Parathyroid adenoma (tissue), 2 donors: Measurements from ENCODE around the gene FASTK.

Source experiments
- H2AFZ ChIP-seq: fragments of 300-600 bp; sonication (generic); one replicate; pipeline ENCODE4 v1.7.0; 2017; ENCODE audit warnings: antibody characterized with exemption, mild to moderate bottlenecking
- H3K27ac ChIP-seq: fragments of 300-600 bp; sonication (generic); one replicate; pipeline ENCODE4 v1.7.0; 2017
- H3K27me3 ChIP-seq: fragments of 300-600 bp; sonication (generic); one replicate; pipeline ENCODE4 v1.7.0; 2017; ENCODE audit warnings: low read length; ENCODE audit not compliant: control insufficient read depth, insufficient read depth
- H3K36me3 ChIP-seq: fragments of 300-600 bp; sonication (generic); one replicate; pipeline ENCODE4 v1.7.0; 2017; ENCODE audit warnings: low read length; ENCODE audit not compliant: control insufficient read depth, insufficient read depth
- H3K4me1 ChIP-seq: fragments of 300-600 bp; sonication (generic); one replicate; pipeline ENCODE4 v1.7.0; 2017; ENCODE audit warnings: control low read depth
- H3K4me2 ChIP-seq: fragments of 300-600 bp; sonication (generic); one replicate; pipeline ENCODE4 v1.7.0; 2017; ENCODE audit warnings: low read length
- H3K4me3 ChIP-seq: fragments of 300-600 bp; sonication (generic); one replicate; pipeline ENCODE4 v1.7.0; 2017; ENCODE audit warnings: low read depth, low read length
- H3K79me2 ChIP-seq: fragments of 300-600 bp; sonication (generic); one replicate; pipeline ENCODE4 v1.7.0; 2017; ENCODE audit warnings: control low read depth
- H3K9ac ChIP-seq: fragments of 300-600 bp; sonication (generic); one replicate; pipeline ENCODE4 v1.7.0; 2017; ENCODE audit warnings: mild to moderate bottlenecking
- H3K9me3 ChIP-seq: fragments of 300-600 bp; sonication (generic); one replicate; pipeline ENCODE4 v1.7.0; 2017; ENCODE audit warnings: low read length; ENCODE audit not compliant: control insufficient read depth
- CTCF ChIP-seq: fragments of 300-600 bp; sonication (generic); IDR thresholded peaks from one replicate; pipeline ENCODE4 v1.7.0; 2017; ENCODE audit warnings: antibody characterized with exemption, mild to moderate bottlenecking
- donor health status: primary hyperparathyroidism.

FASTK gene

DNA sequence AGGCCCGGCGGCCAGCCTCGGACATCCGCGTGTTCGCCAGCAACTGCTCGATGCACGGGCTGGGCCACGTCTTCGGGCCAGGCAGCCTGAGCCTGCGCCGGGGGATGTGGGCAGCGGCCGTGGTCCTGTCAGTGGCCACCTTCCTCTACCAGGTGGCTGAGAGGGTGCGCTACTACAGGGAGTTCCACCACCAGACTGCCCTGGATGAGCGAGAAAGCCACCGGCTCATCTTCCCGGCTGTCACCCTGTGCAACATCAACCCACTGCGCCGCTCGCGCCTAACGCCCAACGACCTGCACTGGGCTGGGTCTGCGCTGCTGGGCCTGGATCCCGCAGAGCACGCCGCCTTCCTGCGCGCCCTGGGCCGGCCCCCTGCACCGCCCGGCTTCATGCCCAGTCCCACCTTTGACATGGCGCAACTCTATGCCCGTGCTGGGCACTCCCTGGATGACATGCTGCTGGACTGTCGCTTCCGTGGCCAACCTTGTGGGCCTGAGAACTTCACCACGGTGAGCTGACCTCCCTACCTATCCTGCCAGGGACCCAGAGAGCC lies 31.6 kb downstream of the FASTK start:
- Histone ChIP-seq H3K27ac (no peak overlapping the region), H3K4me2 (no peak overlapping the region), H2AFZ (no peak overlapping the region), H3K9ac (no peak overlapping the region), H3K27me3 (no peaks in the 10 kb centered on the region), H3K36me3 (no peaks in the 10 kb centered on the region), H3K79me2 (no peaks in the 10 kb centered on the region), H3K9me3 (no peaks in the 10 kb centered on the region), H3K4me1 (peaks cover 21% of the 10 kb centered on the region), H3K4me3 (no peak overlapping the region)
- TF ChIP-seq CTCF, result no peak

DNA sequence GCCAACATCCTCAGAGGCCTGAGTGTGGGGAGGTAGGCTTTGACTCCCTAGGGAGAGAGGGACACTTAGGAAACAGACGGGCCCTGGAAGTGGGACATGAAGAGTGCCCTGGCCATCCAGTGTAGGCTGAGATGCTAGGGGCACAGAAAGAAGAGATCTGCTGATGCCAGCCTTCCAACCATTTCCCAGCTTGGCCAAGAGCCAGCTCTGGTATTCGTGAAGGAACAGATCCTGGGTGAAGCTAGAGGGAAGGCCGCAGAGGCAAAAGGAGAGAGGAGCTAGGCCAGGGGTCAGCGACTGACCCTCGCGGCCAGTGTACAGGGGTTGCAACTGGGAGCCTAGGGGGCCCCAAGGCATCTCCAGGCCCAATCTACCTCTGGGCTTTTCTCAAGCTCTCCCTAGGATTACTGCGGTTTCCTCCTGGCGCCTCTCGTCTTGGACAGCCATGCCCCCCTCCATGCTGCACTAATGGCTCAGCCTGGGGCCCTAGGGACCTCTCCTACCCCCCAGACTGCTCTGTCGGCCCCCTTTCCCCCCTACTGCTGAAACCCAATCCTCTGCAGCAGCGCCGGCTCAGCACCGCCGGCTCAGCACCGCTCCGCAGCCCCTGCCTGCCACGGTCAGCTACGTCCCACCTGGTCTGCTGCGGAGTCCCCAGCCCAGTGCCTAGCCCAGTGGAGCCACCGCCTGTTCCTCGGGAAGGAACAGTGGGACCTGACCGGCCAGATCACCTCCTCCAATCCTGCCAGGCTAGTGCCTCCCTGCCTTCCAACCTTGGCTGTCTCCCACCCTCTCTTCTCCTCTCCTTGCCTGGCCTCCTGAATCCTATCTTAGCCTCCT lies 32.4 kb downstream of the FASTK start, which contains the start of gene ASIC3:
Gene ASIC3 (plus strand): TSS at position 556 of the 840 bp plus-strand sequence. CDS start 355 bp downstream, outside the sequence.
- no peaks in the 10 kb centered on the region for H3K27me3 ChIP-seq
- no peak within 1 kb of the TSS for H3K27ac ChIP-seq
- peak within 1 kb of the TSS; percentile 23 for H2AFZ ChIP-seq
- no peaks in the 10 kb centered on the region for H3K9me3 ChIP-seq
- H3K4me2 ChIP-seq, result no peak within 1 kb of the TSS
- H3K4me1 ChIP-seq, result peaks cover 21% of the 10 kb centered on the region
- no peak for TF ChIP-seq CTCF
- no peaks in the 10 kb centered on the region for H3K79me2 ChIP-seq
- H3K4me3 ChIP-seq, result no peak within 1 kb of the TSS
- H3K9ac ChIP-seq, result no peak within 1 kb of the TSS
- H3K36me3 ChIP-seq, result no peaks in the 10 kb centered on the region

- Histone ChIP-seq H3K9ac (no peak overlapping the region), H3K4me1 (peaks cover 21% of the 10 kb centered on the region), H3K9me3 (no peaks in the 10 kb centered on the region), H3K27ac (no peak overlapping the region), H3K27me3 (no peaks in the 10 kb centered on the region), H3K36me3 (no peaks in the 10 kb centered on the region), H3K4me2 (no peak overlapping the region), H2AFZ (no peak overlapping the region), H3K4me3 (no peak overlapping the region), H3K79me2 (no peaks in the 10 kb centered on the region)
- TF ChIP-seq CTCF, result no peak
Observed at GRCh38 chr7:151046603-151047573, 33.7 kb downstream of the FASTK start.

- H3K9me3 ChIP-seq, result no peaks in the 10 kb centered on the region
- H3K36me3 ChIP-seq, result no peaks in the 10 kb centered on the region
Observed at GRCh38 chr7:151045967-151046366, 34.6 kb downstream of the FASTK start.

More at GRCh38 chr7:151045967-151046366, 34.6 kb downstream of the FASTK start:
- H3K4me2 ChIP-seq, result no peak overlapping the region
- no peak for TF ChIP-seq CTCF
- H3K4me1 ChIP-seq, result peaks cover 21% of the 10 kb centered on the region
- H3K27me3 ChIP-seq, result no peaks in the 10 kb centered on the region
- no peak overlapping the region for H3K27ac ChIP-seq
- no peak overlapping the region for H3K9ac ChIP-seq
- no peak overlapping the region for H2AFZ ChIP-seq
- no peaks in the 10 kb centered on the region for H3K79me2 ChIP-seq
- no peak overlapping the region for H3K4me3 ChIP-seq
